Activated CD4-positive, alpha-beta T cell treated with anti-CD3 and anti-CD28 coated beads, Interleukin-2, amount 10 ng/mL, durations not matched to agents 7 days and 5 days (primary cell): ENCODE data around the gene EXT2. TPM values are rescaled to one million over a fixed set of nuclear protein-coding genes. Genes with fewer than 3 reads are reported as not detected.

Experiments
- CTCF ChIA-PET: fragments of 350-600 bp; sonication (Branson Sonifier 250); formaldehyde crosslinking; loops from one replicate; lab custom pipeline; 2021; ENCODE audit warnings: antibody characterized with exemption; lab: Charles Lee
- POLR2A ChIA-PET: fragments of 350-600 bp; sonication (Branson Sonifier 250); formaldehyde crosslinking; loops from one replicate; lab custom pipeline; 2021; ENCODE audit warnings: antibody characterized with exemption; lab: Charles Lee
- DNase-seq: peaks from one replicate; pipeline ENCODE4 v3.0.0-alpha.2; 2020
- H3K27ac Mint-ChIP-seq: one replicate; pipeline ENCODE4 v1.8.0; 2021; ENCODE audit warnings: mild to moderate bottlenecking, moderate library complexity, mixed read lengths
- H3K27me3 Mint-ChIP-seq: one replicate; pipeline ENCODE4 v1.8.0; 2021; ENCODE audit warnings: mixed read lengths
- H3K36me3 Mint-ChIP-seq: one replicate; pipeline ENCODE4 v1.8.0; 2021; ENCODE audit warnings: low read depth, mixed read lengths
- H3K4me1 Mint-ChIP-seq: one replicate; pipeline ENCODE4 v1.8.0; 2021; ENCODE audit warnings: mixed read lengths
- H3K4me3 Mint-ChIP-seq: one replicate; pipeline ENCODE4 v1.8.0; 2021; ENCODE audit warnings: mild to moderate bottlenecking, moderate library complexity, mixed read lengths
- H3K9me3 Mint-ChIP-seq: one replicate; pipeline ENCODE4 v1.8.0; 2021; ENCODE audit warnings: mixed read lengths
- total RNA-seq, 2 experiments: library from RNA; stranded (reverse); gene quantifications; one replicate each; pipeline ENCODE4 v1.2.3, GENCODE V29; 2021

EXT2 gene
- total RNA-seq, 2 experiments from 2014 or later: 26.7 to 27.7 TPM

DNA sequence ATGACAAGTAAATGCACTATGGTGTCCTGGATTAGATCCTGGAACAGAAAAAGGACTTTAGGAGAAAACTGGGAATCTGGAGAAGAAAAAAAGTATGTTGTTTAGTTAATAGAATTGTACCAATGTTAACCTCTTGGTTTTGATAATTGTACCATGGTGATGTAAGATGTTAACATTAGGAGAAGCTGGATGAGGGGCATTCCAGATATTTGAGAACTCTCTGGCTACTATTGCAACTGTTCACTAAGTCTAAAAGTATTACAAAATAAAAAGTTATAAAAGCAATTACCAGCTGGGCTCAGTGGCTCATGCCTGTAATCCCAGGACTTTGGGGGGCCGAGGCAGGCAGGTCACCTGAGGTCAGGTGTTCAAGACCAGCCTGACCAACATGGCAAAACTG, 66.5 kb downstream of the EXT2 start:
- H3K27me3 Mint-ChIP-seq: no peaks in the 10 kb centered on the region
- ChIA-PET CTCF (no interaction called here), POLR2A (no interaction called here)
- no peak for DNase-seq
- peaks cover 9% of the 10 kb centered on the region for H3K4me1 Mint-ChIP-seq
- H3K27ac Mint-ChIP-seq: no peak overlapping the region
- H3K36me3 Mint-ChIP-seq: peaks cover 5% of the 10 kb centered on the region
- no peak overlapping the region for H3K4me3 Mint-ChIP-seq
- H3K9me3 Mint-ChIP-seq: no peaks in the 10 kb centered on the region

DNA sequence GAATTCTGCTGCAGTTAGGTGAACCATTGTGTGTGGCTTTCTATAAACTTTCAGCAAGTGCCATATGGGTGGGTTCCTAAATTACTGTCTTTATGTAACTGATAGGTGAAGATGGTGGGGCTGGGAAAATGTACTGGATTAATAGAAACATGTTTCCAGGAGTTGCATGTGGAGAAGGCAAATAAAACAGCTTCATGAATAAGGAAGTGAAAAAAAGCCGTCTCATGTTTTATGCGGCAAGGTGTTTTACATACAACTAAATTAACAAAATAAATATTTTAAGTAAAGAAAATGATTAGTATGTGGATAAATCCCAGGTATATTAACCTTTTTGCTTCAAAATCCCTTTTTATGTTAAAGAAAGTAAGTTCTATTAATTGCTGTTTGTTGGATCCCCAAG, 67.2 kb downstream of the EXT2 start:
- Mint-ChIP-seq H3K27ac (no peak overlapping the region), H3K4me3 (no peak overlapping the region), H3K36me3 (peaks cover 5% of the 10 kb centered on the region), H3K9me3 (no peaks in the 10 kb centered on the region), H3K27me3 (no peaks in the 10 kb centered on the region), H3K4me1 (peaks cover 9% of the 10 kb centered on the region)
- POLR2A ChIA-PET: no interaction called here
- CTCF ChIA-PET: interaction anchor here (1.3 kb wide), 1 partner anchor 9 kb away, joined by 3 read pairs; no protein-coding TSS in a partner anchor
- DNase-seq: no peak

GRCh38 chr11:44165432-44165831, 70.0 kb downstream of the EXT2 start:
- Mint-ChIP-seq H3K36me3 (no peaks in the 10 kb centered on the region), H3K9me3 (no peaks in the 10 kb centered on the region), H3K27me3 (no peaks in the 10 kb centered on the region), H3K27ac (no peak overlapping the region), H3K4me3 (no peak overlapping the region), H3K4me1 (no peaks in the 10 kb centered on the region)
- DNase-seq: no peak
- POLR2A ChIA-PET: no interaction called here
- CTCF ChIA-PET: interaction anchor here (0.7 kb wide), 1 partner anchor 107 kb away, joined by 3 read pairs; no protein-coding TSS in a partner anchor

GRCh38 chr11:44167046-44167445, 71.6 kb downstream of the EXT2 start:
- H3K27me3 Mint-ChIP-seq: no peaks in the 10 kb centered on the region
- no peak overlapping the region for H3K4me3 Mint-ChIP-seq
- H3K4me1 Mint-ChIP-seq: no peaks in the 10 kb centered on the region
- H3K9me3 Mint-ChIP-seq: no peaks in the 10 kb centered on the region
- DNase-seq: no peak
- POLR2A ChIA-PET: no interaction called here
- no peak overlapping the region for H3K27ac Mint-ChIP-seq
- no peaks in the 10 kb centered on the region for H3K36me3 Mint-ChIP-seq
- CTCF ChIA-PET: interaction anchor here (1.2 kb wide), 1 partner anchor 31 kb away, joined by 3 read pairs; no protein-coding TSS in a partner anchor

DNA sequence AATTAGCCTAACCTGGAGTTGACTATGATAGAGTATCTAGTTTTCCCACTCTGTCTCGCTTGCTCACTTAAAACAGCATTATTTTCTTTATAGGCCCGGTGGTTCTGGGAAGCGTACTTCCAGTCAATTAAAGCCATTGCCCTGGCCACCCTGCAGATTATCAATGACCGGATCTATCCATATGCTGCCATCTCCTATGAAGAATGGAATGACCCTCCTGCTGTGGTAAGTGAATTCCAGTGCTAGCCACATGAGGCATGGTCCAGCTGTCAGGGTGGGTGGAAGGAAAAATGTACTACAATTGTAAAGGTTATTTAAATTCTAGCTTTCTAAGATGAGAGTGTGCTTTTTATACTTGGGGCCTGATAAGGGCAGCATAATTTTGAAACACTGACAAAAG, 76.0 kb downstream of the EXT2 start:
- Mint-ChIP-seq H3K36me3 (peaks cover 1% of the 10 kb centered on the region), H3K4me1 (no peaks in the 10 kb centered on the region), H3K27ac (no peak overlapping the region), H3K9me3 (no peaks in the 10 kb centered on the region), H3K4me3 (no peak overlapping the region), H3K27me3 (no peaks in the 10 kb centered on the region)
- ChIA-PET POLR2A (interaction anchor here (0.6 kb wide), 1 partner anchor 190 kb away, joined by 3 read pairs; no protein-coding TSS in a partner anchor), CTCF (interaction anchor here (1.4 kb wide), 1 partner anchor 8 kb away, joined by 3 read pairs; no protein-coding TSS in a partner anchor)
- DNase-seq: no peak

DNA sequence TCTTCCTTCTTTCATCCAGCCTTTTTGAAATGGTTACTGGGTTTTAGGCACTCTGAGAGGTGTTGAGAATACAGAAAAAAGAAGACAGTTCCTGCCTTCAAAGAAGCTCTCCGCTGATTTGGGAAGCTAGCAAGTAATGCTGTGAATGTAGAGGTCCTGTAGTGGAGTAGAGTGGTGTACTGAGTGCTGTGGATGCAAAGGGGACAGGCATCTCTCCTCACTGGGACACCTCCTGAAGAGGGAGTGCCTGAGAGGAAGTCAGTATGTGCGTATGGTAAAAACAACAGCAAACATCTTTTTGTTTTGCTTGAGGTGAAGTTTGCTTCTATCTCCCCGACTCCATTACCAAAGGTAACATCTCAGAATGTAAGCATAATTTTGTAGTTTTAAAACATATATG, 77.5 kb downstream of the EXT2 start:
- H3K27ac Mint-ChIP-seq: no peak overlapping the region
- ChIA-PET POLR2A (no interaction called here), CTCF (interaction anchor here (0.7 kb wide), 1 partner anchor 69 kb away, joined by 5 read pairs; no protein-coding TSS in a partner anchor)

GRCh38 chr11:44174842-44175241, 79.4 kb downstream of the EXT2 start:
- ChIA-PET POLR2A (no interaction called here), CTCF (no interaction called here)
- Mint-ChIP-seq H3K9me3 (no peaks in the 10 kb centered on the region), H3K27ac (no peak overlapping the region), H3K27me3 (no peaks in the 10 kb centered on the region), H3K36me3 (peaks cover 1% of the 10 kb centered on the region), H3K4me1 (no peaks in the 10 kb centered on the region), H3K4me3 (no peak overlapping the region)
- no peak for DNase-seq

More for the DNA sequence above, 77.5 kb downstream of the EXT2 start:
- no peak overlapping the region for H3K4me3 Mint-ChIP-seq
- H3K4me1 Mint-ChIP-seq: no peaks in the 10 kb centered on the region
- peaks cover 1% of the 10 kb centered on the region for H3K36me3 Mint-ChIP-seq
- H3K9me3 Mint-ChIP-seq: no peaks in the 10 kb centered on the region
- H3K27me3 Mint-ChIP-seq: no peaks in the 10 kb centered on the region
- no peak for DNase-seq

GRCh38 chr11:44176546-44177213, 81.2 kb downstream of the EXT2 start:
- CTCF ChIA-PET: interaction anchor here (1.0 to 1.1 kb wide), 2 partner anchors 10 to 50 kb away, joined by 3 to 5 read pairs; no protein-coding TSS in a partner anchor
- no peaks in the 10 kb centered on the region for H3K4me1 Mint-ChIP-seq
- POLR2A ChIA-PET: no interaction called here

DNA sequence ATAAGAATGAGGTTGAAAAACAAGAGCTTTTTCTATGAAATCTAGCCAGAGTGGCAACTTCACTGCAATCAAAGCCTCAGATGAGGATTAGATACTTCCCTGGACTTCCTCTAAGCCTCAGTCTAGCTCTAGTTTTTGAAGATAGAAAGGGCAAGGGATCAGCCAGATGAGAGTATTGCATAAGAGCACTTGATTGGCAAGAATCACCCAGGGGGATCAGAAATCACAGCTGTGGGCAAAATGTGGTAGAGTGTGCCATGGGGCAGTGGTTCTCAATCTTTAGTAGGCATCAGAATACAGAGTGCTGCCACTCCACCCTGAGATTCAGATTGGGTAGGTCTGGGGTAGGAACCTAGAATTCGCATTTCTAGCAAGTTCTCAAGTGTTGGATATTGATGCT, 82.4 kb downstream of the EXT2 start:
- ChIA-PET CTCF (interaction anchor here (1.0 to 1.1 kb wide), 2 partner anchors 9 to 49 kb away, joined by 3 to 5 read pairs; no protein-coding TSS in a partner anchor), POLR2A (no interaction called here)
- no peak overlapping the region for H3K27ac Mint-ChIP-seq
- no peaks in the 10 kb centered on the region for H3K9me3 Mint-ChIP-seq
- no peaks in the 10 kb centered on the region for H3K27me3 Mint-ChIP-seq
- DNase-seq: no peak
- H3K4me3 Mint-ChIP-seq: no peak overlapping the region
- peaks cover 1% of the 10 kb centered on the region for H3K36me3 Mint-ChIP-seq
- H3K4me1 Mint-ChIP-seq: no peaks in the 10 kb centered on the region

More at GRCh38 chr11:44176546-44177213, 81.2 kb downstream of the EXT2 start:
- no peak overlapping the region for H3K4me3 Mint-ChIP-seq
- peaks cover 1% of the 10 kb centered on the region for H3K36me3 Mint-ChIP-seq
- no peak overlapping the region for H3K27ac Mint-ChIP-seq
- DNase-seq: no peak
- no peaks in the 10 kb centered on the region for H3K27me3 Mint-ChIP-seq
- no peaks in the 10 kb centered on the region for H3K9me3 Mint-ChIP-seq

- POLR2A ChIA-PET: no interaction called here
- CTCF ChIA-PET: interaction anchor here (0.7 to 1.2 kb wide), 2 partner anchors 9 to 577 kb away, joined by 3 read pairs; no protein-coding TSS in a partner anchor
Measured at GRCh38 chr11:44178381-44178780, 82.9 kb downstream of the EXT2 start.

DNA sequence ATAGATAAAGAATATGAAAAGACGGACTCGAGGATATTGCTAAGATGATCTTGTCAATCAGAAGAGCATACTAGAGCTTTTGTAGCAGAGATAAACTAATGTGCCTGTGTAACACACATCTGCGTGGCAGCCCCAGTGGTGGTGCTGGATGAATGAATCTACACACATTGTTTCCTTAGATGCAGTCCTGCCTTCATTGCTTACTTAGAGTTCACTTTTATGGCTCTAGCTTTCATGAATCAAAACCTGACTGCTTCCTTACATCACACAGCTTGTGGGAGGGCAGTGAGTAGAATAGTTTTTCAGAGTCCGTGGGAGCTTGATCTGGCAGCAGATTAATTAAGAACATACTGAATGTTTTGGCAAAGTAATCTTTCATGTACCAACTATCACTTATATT, 83.7 kb downstream of the EXT2 start:
- ChIA-PET CTCF (interaction anchor here (0.7 to 1.2 kb wide), 2 partner anchors 10 to 577 kb away, joined by 3 read pairs; no protein-coding TSS in a partner anchor), POLR2A (no interaction called here)
- Mint-ChIP-seq H3K9me3 (no peaks in the 10 kb centered on the region), H3K36me3 (no peaks in the 10 kb centered on the region), H3K27ac (no peak overlapping the region), H3K4me1 (no peaks in the 10 kb centered on the region), H3K4me3 (no peak overlapping the region), H3K27me3 (no peaks in the 10 kb centered on the region)
- DNase-seq: no peak

More at GRCh38 chr11:44178381-44178780, 82.9 kb downstream of the EXT2 start:
- Mint-ChIP-seq H3K4me3 (no peak overlapping the region), H3K4me1 (no peaks in the 10 kb centered on the region), H3K27me3 (no peaks in the 10 kb centered on the region), H3K27ac (no peak overlapping the region), H3K9me3 (no peaks in the 10 kb centered on the region), H3K36me3 (no peaks in the 10 kb centered on the region)
- no peak for DNase-seq

DNA sequence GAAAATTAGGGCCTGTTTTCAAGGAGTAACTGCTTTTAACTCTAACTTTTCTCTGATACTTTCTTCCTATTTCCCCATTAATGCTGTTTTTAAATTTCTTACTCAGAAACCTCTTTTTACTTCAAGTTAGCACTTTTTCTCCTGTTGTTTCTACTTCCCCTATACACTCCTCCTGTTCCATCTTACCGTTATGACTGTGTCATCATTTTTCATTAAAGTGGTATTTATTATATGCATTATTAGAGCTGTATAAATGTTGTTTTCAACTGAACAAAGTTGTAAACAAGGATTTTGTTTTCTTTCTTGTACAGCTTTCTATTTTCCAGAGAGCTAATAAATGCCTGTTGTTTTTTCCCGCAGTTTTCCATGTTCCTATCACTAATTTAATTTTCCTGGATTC, 84.6 kb downstream of the EXT2 start:
- no peaks in the 10 kb centered on the region for H3K9me3 Mint-ChIP-seq
- no peaks in the 10 kb centered on the region for H3K27me3 Mint-ChIP-seq

DNA sequence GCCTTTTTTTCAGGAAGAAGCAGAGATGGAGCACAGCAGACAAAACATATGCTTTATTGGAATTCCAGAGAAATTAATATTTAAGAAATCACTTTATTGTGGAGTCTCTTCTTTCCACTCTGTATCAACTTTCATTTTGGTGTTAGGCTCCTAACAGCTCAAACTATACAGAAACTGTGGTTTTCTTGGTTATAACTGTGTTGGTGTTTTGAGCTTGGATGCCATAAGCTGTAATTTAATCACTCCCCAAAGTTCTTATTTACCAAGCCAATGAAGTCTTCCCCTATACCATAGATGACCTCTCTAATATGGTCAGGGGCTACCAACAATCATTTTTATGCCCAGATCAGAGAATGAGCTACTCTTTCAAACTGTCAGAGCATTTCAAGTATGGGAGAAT, 90.0 kb downstream of the EXT2 start:
- CTCF ChIA-PET: no interaction called here
- POLR2A ChIA-PET: no interaction called here
- Mint-ChIP-seq H3K4me1 (peaks cover 4% of the 10 kb centered on the region), H3K4me3 (no peak overlapping the region), H3K9me3 (peaks cover 26% of the 10 kb centered on the region), H3K36me3 (peaks cover 26% of the 10 kb centered on the region), H3K27ac (no peak overlapping the region), H3K27me3 (no peaks in the 10 kb centered on the region)
- DNase-seq: no peak

More for the DNA sequence above, 84.6 kb downstream of the EXT2 start:
- Mint-ChIP-seq H3K27ac (no peak overlapping the region), H3K4me1 (no peaks in the 10 kb centered on the region), H3K36me3 (no peaks in the 10 kb centered on the region), H3K4me3 (no peak overlapping the region)
- ChIA-PET CTCF (no interaction called here), POLR2A (no interaction called here)
- DNase-seq: no peak
